H9 (cell line): Measurements from ENCODE around the gene KIF16B. TPM values are rescaled to one million over a fixed set of nuclear protein-coding genes. Genes with fewer than 3 reads are reported as not detected.

Experiments used
- DNase-seq: peaks from one replicate; pipeline ENCODE4 v3.0.0-alpha.2; 2017
- H2AFZ ChIP-seq: one replicate; pipeline ENCODE4 v1.6.1; 2013; ENCODE audit warnings: mild to moderate bottlenecking, low read length, control low read depth, moderate library complexity
- H2AK5ac ChIP-seq: 2 replicates; pipeline ENCODE4 v1.6.1; 2013; ENCODE audit warnings: low read length, control low read depth, mixed read lengths; ENCODE audit not compliant: insufficient read length
- H2BK120ac ChIP-seq: one replicate; pipeline ENCODE4 v1.6.1; 2013; ENCODE audit warnings: low read depth, mild to moderate bottlenecking, low read length, control low read depth, inconsistent platforms; ENCODE audit not compliant: poor library complexity, severe bottlenecking
- H2BK12ac ChIP-seq: 2 replicates; pipeline ENCODE4 v1.6.1; 2013; ENCODE audit warnings: low read length, control low read depth, mixed read lengths, low read depth; ENCODE audit not compliant: insufficient read length
- H2BK15ac ChIP-seq: 2 replicates; pipeline ENCODE4 v1.6.1; 2013; ENCODE audit warnings: low read depth, low read length, control low read depth
- H2BK20ac ChIP-seq: one replicate; pipeline ENCODE4 v1.6.1; 2013; ENCODE audit warnings: low read depth, mild to moderate bottlenecking, low read length, control low read depth, inconsistent platforms; ENCODE audit not compliant: poor library complexity, severe bottlenecking
- H2BK5ac ChIP-seq: 2 replicates; pipeline ENCODE4 v1.6.1; 2013; ENCODE audit warnings: low read length, control low read depth, mixed read lengths; ENCODE audit not compliant: insufficient read length
- H3K14ac ChIP-seq: 2 replicates; pipeline ENCODE4 v1.6.1; 2013; ENCODE audit warnings: low read length, control low read depth; ENCODE audit not compliant: insufficient read depth
- H3K18ac ChIP-seq: 2 replicates; pipeline ENCODE4 v1.6.1; 2013; ENCODE audit warnings: low read depth, mild to moderate bottlenecking, mixed read lengths, low read length, control low read depth; ENCODE audit not compliant: insufficient read length
- H3K23ac ChIP-seq: 2 replicates; pipeline ENCODE4 v1.6.1; 2013; ENCODE audit warnings: low read length, control low read depth, mixed read lengths, low read depth; ENCODE audit not compliant: insufficient read length
- H3K23me2 ChIP-seq: 2 replicates; pipeline ENCODE4 v1.6.1; 2013; ENCODE audit warnings: low read depth, mild to moderate bottlenecking, mixed read lengths, low read length, control low read depth; ENCODE audit not compliant: insufficient read length, poor library complexity, severe bottlenecking
- H3K27ac ChIP-seq: 2 replicates; pipeline ENCODE4 v1.5.1; 2013; ENCODE audit warnings: low read length, control low read depth, mixed read lengths, low read depth; ENCODE audit not compliant: insufficient read length
- H3K27me3 ChIP-seq: 2 replicates; pipeline ENCODE4 v1.6.1; 2013; ENCODE audit warnings: low read length, control low read depth, inconsistent platforms; ENCODE audit not compliant: insufficient read depth
- H3K4ac ChIP-seq: 2 replicates; pipeline ENCODE4 v1.6.1; 2013; ENCODE audit warnings: low read depth, mild to moderate bottlenecking, control low read depth, inconsistent platforms, low read length, moderate library complexity
- H3K4me1 ChIP-seq: 2 replicates; pipeline ENCODE4 v1.6.1; 2013; ENCODE audit warnings: low read length, control low read depth, inconsistent platforms; ENCODE audit not compliant: insufficient read depth
- H3K4me2 ChIP-seq: 2 replicates; pipeline ENCODE4 v1.6.1; 2013; ENCODE audit warnings: low read length, control low read depth, mixed read lengths; ENCODE audit not compliant: insufficient read length, insufficient read depth
- H3K56ac ChIP-seq: 2 replicates; pipeline ENCODE4 v1.6.1; 2013; ENCODE audit warnings: low read depth, mild to moderate bottlenecking, mixed read lengths, low read length, control low read depth; ENCODE audit not compliant: insufficient read length
- H3K79me1 ChIP-seq: 2 replicates; pipeline ENCODE4 v1.6.1; 2013; ENCODE audit warnings: low read depth, mild to moderate bottlenecking, moderate library complexity, low read length, control low read depth, inconsistent platforms; ENCODE audit not compliant: insufficient read depth, poor library complexity, severe bottlenecking
- H3K79me2 ChIP-seq: 2 replicates; pipeline ENCODE4 v1.6.1; 2013; ENCODE audit warnings: low read length, control low read depth, inconsistent platforms; ENCODE audit not compliant: insufficient read depth
- H3K9ac ChIP-seq: 2 replicates; pipeline ENCODE4 v1.6.1; 2013; ENCODE audit warnings: low read length, control low read depth, mixed read lengths; ENCODE audit not compliant: insufficient read length; ENCODE audit errors: extremely low read depth
- H3K9me3 ChIP-seq: one replicate; pipeline ENCODE4 v1.6.1; 2013; ENCODE audit warnings: low read depth, low read length, inconsistent platforms; ENCODE audit not compliant: control insufficient read depth
- H3T11ph ChIP-seq: one replicate; pipeline ENCODE4 v1.6.1; 2013; ENCODE audit warnings: mild to moderate bottlenecking, low read length, control low read depth, inconsistent platforms
- H4K20me1 ChIP-seq: one replicate; pipeline ENCODE4 v1.6.1; 2013; ENCODE audit not compliant: control insufficient read depth, insufficient read length, insufficient read depth
- H4K5ac ChIP-seq: 2 replicates; pipeline ENCODE4 v1.6.1; 2013; ENCODE audit warnings: low read depth, mild to moderate bottlenecking, mixed read lengths, low read length, control low read depth; ENCODE audit not compliant: insufficient read length
- H4K8ac ChIP-seq: replicated peaks from 2 replicates; pipeline ENCODE4 v1.6.1; 2013; ENCODE audit warnings: low read length, control low read depth, mixed read lengths, low read depth; ENCODE audit not compliant: insufficient read length
- H4K91ac ChIP-seq: 2 replicates; pipeline ENCODE4 v1.6.1; 2013; ENCODE audit warnings: low read depth, mild to moderate bottlenecking, moderate library complexity, mixed read lengths, low read length, control low read depth; ENCODE audit not compliant: insufficient read length
- H3K27ac Mint-ChIP-seq, 3 experiments: 2 replicates in 2 of 3; 3 replicates in 1 of 3; pipeline ENCODE4 v1.8.0; 2020 to 2021; ENCODE audit warnings: mixed read lengths in 3 of 3, mild to moderate bottlenecking in 1 of 3, moderate library complexity in 1 of 3
- H3K27me3 Mint-ChIP-seq: 2 replicates; pipeline ENCODE4 v1.8.0; 2021; ENCODE audit warnings: low read depth, mild to moderate bottlenecking, moderate library complexity, mixed read lengths
- H3K36me3 Mint-ChIP-seq, 3 experiments: 2 replicates in 2 of 3; 3 replicates in 1 of 3; pipeline ENCODE4 v1.8.0; 2020 to 2021; ENCODE audit warnings: low read depth in 3 of 3, mixed read lengths in 3 of 3; ENCODE audit not compliant: insufficient read depth in 1 of 3
- H3K4me1 Mint-ChIP-seq, 2 experiments: 2 replicates each; pipeline ENCODE4 v1.8.0; 2020; ENCODE audit warnings: mixed read lengths in 2 of 2
- H3K4me3 Mint-ChIP-seq, 2 experiments: 2 replicates in 1 of 2; 3 replicates in 1 of 2; pipeline ENCODE4 v1.8.0; 2020 to 2021; ENCODE audit warnings: mild to moderate bottlenecking in 2 of 2, mixed read lengths in 2 of 2, moderate library complexity in 1 of 2
- H3K9me3 Mint-ChIP-seq, 2 experiments: 2 replicates in 1 of 2; 3 replicates in 1 of 2; pipeline ENCODE4 v1.8.0; 2020; ENCODE audit warnings: mild to moderate bottlenecking in 2 of 2, mixed read lengths in 2 of 2, moderate library complexity in 1 of 2
- CTCF ChIP-seq: fragments of 200-600 bp; sonication (generic); conservative IDR thresholded peaks from 3 replicates; pipeline ENCODE4 v1.8.0; 2021; ENCODE audit warnings: antibody characterized with exemption, mild to moderate bottlenecking
- WGBS: extraction: QIAGEN DNeasy Blood & Tissue Kit; methylation state at CpG from one replicate; pipeline ENCODE4 v1.1.7; 2013; ENCODE audit warnings: missing lambda C conversion rate, low lambda C conversion rate, mixed read lengths; ENCODE audit not compliant: insufficient read length; ENCODE audit errors: extremely low coverage; 5-methylcytosine and 5-hydroxymethylcytosine counted together
- total RNA-seq: library from RNA; stranded (reverse); gene quantifications from 2 replicates; pipeline ENCODE4 v1.2.1, GENCODE V29; 2021

Gene KIF16B
- total RNA-seq, 1 experiment from 2014 or later = 7.4 TPM

- H4K20me1 ChIP-seq = no peaks in the 10 kb centered on the region
- no CpG with 5 or more reads among the region's 1 CpG for WGBS
- no peak for DNase-seq
- no peak overlapping the region for H2BK20ac ChIP-seq
- no peak overlapping the region for H4K5ac ChIP-seq
- no peak overlapping the region for H2BK5ac ChIP-seq
- TF ChIP-seq CTCF = no peak
- H2AFZ ChIP-seq = no peak overlapping the region
- H2BK15ac ChIP-seq = no peak overlapping the region
- H2AK5ac ChIP-seq = no peak overlapping the region
- Mint-ChIP-seq H3K9me3 (no peaks in the 10 kb centered on the region), H3K27me3 (no peaks in the 10 kb centered on the region; the same call in 1 of the 2 replicates), H3K4me3 (no peak overlapping the region), H3K4me1 (peaks cover 9% of the 10 kb centered on the region in 2 experiments), H3K36me3 (peaks cover 7 to 19% (median 17%) of the 10 kb centered on the region in 3 experiments), H3K27ac (no peak overlapping the region)
- H4K91ac ChIP-seq = no peak overlapping the region
- no peaks in the 10 kb centered on the region for H3K27me3 ChIP-seq
- peaks cover 6% of the 10 kb centered on the region; the same call in 1 of the 2 replicates for H3K4me1 ChIP-seq
- no peak overlapping the region for H3K27ac ChIP-seq
- no peak overlapping the region for H3K56ac ChIP-seq
- no peaks in the 10 kb centered on the region for H3K79me2 ChIP-seq
- H4K8ac ChIP-seq = no peak overlapping the region
- no peak overlapping the region for H3K18ac ChIP-seq
- H3K14ac ChIP-seq = no peak overlapping the region
- H3T11ph ChIP-seq = no peak overlapping the region
- H2BK120ac ChIP-seq = no peak overlapping the region
- H3K23me2 ChIP-seq = no peaks in the 10 kb centered on the region
- H3K79me1 ChIP-seq = no peaks in the 10 kb centered on the region
- H3K9ac ChIP-seq = no peak overlapping the region
- H2BK12ac ChIP-seq = no peak overlapping the region
- no peaks in the 10 kb centered on the region for H3K9me3 ChIP-seq
- H3K23ac ChIP-seq = no peak overlapping the region
- no peak overlapping the region for H3K4me2 ChIP-seq
- no peak overlapping the region for H3K4ac ChIP-seq
Observed at GRCh38 chr20:16369441-16369840, 203.8 kb downstream of the KIF16B start.
